Spleen (tissue), 11 donors: Measurements from ENCODE around the gene GGT6. TPM values are rescaled to one million over a fixed set of nuclear protein-coding genes. Genes with fewer than 3 reads are reported as not detected.

ENCODE experiments used
- DNase-seq: peaks from one replicate; pipeline ENCODE4 v3.0.0-alpha.2; 2020
- H3K27ac ChIP-seq, 8 donors: fragments of 200-600 bp; sonication (generic) in 7 of 8; 1 replicate in 4 of 8; 2 replicates in 4 of 8; pipeline versions ENCODE4 v1.5.0 to v1.8.0; 2016 to 2021; ENCODE audit warnings: inconsistent platforms in 4 of 8, mild to moderate bottlenecking in 4 of 8, moderate library complexity in 1 of 8
- H3K27me3 ChIP-seq, 7 donors: fragments of 200-600 bp; sonication (generic) in 6 of 7; replicated peaks in 1 of 7; 1 replicate in 4 of 7; 2 replicates in 3 of 7; pipeline versions ENCODE4 v1.5.0 to v1.8.0; 2016 to 2021; ENCODE audit warnings: inconsistent platforms in 3 of 7, mild to moderate bottlenecking in 1 of 7
- H3K36me3 ChIP-seq, 6 donors: fragments of 200-600 bp; sonication (generic) in 5 of 6; 1 replicate in 4 of 6; 2 replicates in 2 of 6; pipeline versions ENCODE4 v1.5.0 to v1.8.0; 2016 to 2021; ENCODE audit warnings: inconsistent platforms in 2 of 6
- H3K4me1 ChIP-seq, 6 donors: fragments of 200-600 bp; sonication (generic) in 5 of 6; 1 replicate in 3 of 6; 2 replicates in 3 of 6; pipeline versions ENCODE4 v1.5.0 to v1.8.0; 2016 to 2021; ENCODE audit warnings: inconsistent platforms in 3 of 6
- H3K4me3 ChIP-seq, 8 donors: fragments of 200-600 bp; sonication (generic) in 7 of 8; 1 replicate in 4 of 8; 2 replicates in 4 of 8; pipeline versions ENCODE4 v1.5.0 to v1.8.0; 2016 to 2021; ENCODE audit warnings: inconsistent platforms in 4 of 8, mild to moderate bottlenecking in 4 of 8, moderate library complexity in 2 of 8
- H3K9me3 ChIP-seq, 8 donors: fragments of 200-600 bp; sonication (generic) in 7 of 8; 1 replicate in 4 of 8; 2 replicates in 4 of 8; pipeline versions ENCODE4 v1.5.0 to v1.8.0; 2016 to 2021; ENCODE audit warnings: inconsistent platforms in 4 of 8
- POLR2A ChIP-seq, 3 donors: fragments of 450-650 bp; IDR thresholded peaks; one replicate each; pipeline ENCODE4 v1.5.1; 2017; ENCODE audit warnings: antibody characterized with exemption in 3 of 3, mild to moderate bottlenecking in 1 of 3
- POLR2AphosphoS5 ChIP-seq, 3 donors: sonication (generic); formaldehyde crosslinking; IDR thresholded peaks; one replicate each; pipeline ENCODE4 v1.5.1; 2017; ENCODE audit warnings: antibody characterized with exemption in 3 of 3
- WGBS, 5 donors: extraction: QIAGEN DNeasy Blood & Tissue Kit in 3 of 5; methylation state at CpG; one replicate each; pipeline versions ENCODE4 v1.1.5 to v1.1.7; 2013 to 2018; 5-methylcytosine and 5-hydroxymethylcytosine counted together
- intact Hi-C: fragments of 100-400 bp; cut with DNase I; formaldehyde crosslinking; loops from one replicate; pipeline ENCODE4 v1.15.0; 2023; ENCODE audit warnings: low total_unique reads
- polyA plus RNA-seq, 3 donors: library from polyadenylated mRNA; stranded (reverse); fragments of 200-250 nt; gene quantifications; one replicate each; pipeline ENCODE4 v1.2.1, GENCODE V29; 2013
- total RNA-seq, 7 donors: library from RNA; depleted of rRNA in 3 of 7; stranded (reverse); fragments of >200 nt in 3 of 7; fragmentation: NEBNext Ultra II Directional in 4 of 7; extraction: Animal tissue kit (Norgen Biotek cat#: 25700) in 4 of 7; gene quantifications; one replicate each; pipeline versions ENCODE4 v1.1.0 to v1.2.1, GENCODE V29; 2016 to 2021
- TF ChIP-seq, protein P1 (sequence below), 11 experiments: fragments of 200-600 bp in 7 of 11; fragments of 450-650 bp in 4 of 11; sonication (generic) in 4 of 11; IDR thresholded peaks in 8 of 11; conservative IDR thresholded peaks in 3 of 11; 1 replicate in 7 of 11; 2 replicates in 4 of 11; pipeline versions ENCODE4 v1.4.0 to v1.8.0; 2016 to 2021; ENCODE audit warnings: antibody characterized with exemption in 11 of 11, inconsistent platforms in 4 of 11, mild to moderate bottlenecking in 1 of 11
- donor health status: healthy with polysubstance abuse.
- donor health status: DM: no; HTN: no; CAD: no; lungs with moderate emphysema.
- donor health status: DM: no; HTN: no; CAD: no.
- donor health status: Bipolar disorder and iron deficiency.
- donor health status: healthy.
- donor health status: DM: no; HTN: no; CAD: no.
- donor health status: DM: yes; HTN: yes; CAD: no.

Gene GGT6
- total and polyA plus RNA-seq, 10 donors = 0.03 to 0.42 TPM; not detected in 8

DNA sequence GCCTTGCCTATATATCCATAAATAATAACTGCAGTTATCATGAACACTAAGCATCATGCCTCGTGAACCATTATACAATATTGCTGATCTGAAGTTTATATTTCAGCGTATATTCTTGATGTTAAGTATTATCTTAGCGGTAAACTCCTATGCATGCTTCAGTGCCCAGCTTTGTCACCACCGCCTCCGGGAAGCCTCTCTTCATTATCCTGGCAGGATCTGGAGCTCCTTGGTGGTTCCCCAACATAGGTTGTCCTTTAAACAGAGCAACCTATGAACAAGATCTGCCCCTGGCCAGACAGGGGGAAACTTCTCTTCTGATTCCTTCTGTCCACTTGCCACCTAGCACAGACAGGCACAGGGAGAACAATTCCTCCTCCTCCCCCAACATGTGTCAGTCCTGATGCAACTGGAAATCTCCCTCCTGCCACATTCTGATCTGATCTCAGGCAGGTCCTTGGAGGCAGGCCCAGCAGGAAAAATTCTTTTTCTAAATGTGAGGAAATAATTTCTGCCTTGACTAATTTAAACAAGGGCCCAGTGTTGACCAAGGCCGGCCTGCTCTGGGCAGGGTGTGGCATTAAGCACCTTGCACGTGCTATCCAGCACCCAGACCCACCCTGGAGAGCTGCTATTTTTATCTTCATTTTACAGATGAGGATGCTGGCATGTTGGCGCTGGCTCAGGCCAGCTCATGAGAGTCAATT, 39.3 kb downstream of the GGT6 start:
- Histone ChIP-seq H3K4me3 (no peak overlapping the region), H3K36me3 (peaks cover 0 to 18% (median 0%) of the 10 kb centered on the region in 6 donors), H3K4me1 (peaks cover 8 to 54% (median 30%) of the 10 kb centered on the region in 6 donors), H3K27ac (peak overlapping the region in 7 of 8 donors; percentile 72 to 91 (median 82)), H3K27me3 (no peaks in the 10 kb centered on the region), H3K9me3 (no peaks in the 10 kb centered on the region)
- 86 to 93% (median 90%) methylated on average over 8 of the region's 8 CpGs for WGBS, 5 donors
- DNase-seq = no peak
- intact Hi-C loops = no loop called here
- TF ChIP-seq, protein P1, sequence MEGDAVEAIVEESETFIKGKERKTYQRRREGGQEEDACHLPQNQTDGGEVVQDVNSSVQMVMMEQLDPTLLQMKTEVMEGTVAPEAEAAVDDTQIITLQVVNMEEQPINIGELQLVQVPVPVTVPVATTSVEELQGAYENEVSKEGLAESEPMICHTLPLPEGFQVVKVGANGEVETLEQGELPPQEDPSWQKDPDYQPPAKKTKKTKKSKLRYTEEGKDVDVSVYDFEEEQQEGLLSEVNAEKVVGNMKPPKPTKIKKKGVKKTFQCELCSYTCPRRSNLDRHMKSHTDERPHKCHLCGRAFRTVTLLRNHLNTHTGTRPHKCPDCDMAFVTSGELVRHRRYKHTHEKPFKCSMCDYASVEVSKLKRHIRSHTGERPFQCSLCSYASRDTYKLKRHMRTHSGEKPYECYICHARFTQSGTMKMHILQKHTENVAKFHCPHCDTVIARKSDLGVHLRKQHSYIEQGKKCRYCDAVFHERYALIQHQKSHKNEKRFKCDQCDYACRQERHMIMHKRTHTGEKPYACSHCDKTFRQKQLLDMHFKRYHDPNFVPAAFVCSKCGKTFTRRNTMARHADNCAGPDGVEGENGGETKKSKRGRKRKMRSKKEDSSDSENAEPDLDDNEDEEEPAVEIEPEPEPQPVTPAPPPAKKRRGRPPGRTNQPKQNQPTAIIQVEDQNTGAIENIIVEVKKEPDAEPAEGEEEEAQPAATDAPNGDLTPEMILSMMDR (IDR thresholded peaks at IDR 0.05 in 8 of 11, conservative IDR thresholded peaks at IDR 0.05 in 3 of 11) = no peak
- TF ChIP-seq POLR2AphosphoS5 (IDR thresholded peaks at IDR 0.05) (peak in 1 of 3 donors; percentile 15), POLR2A (IDR thresholded peaks at IDR 0.05) (no peak)

DNA sequence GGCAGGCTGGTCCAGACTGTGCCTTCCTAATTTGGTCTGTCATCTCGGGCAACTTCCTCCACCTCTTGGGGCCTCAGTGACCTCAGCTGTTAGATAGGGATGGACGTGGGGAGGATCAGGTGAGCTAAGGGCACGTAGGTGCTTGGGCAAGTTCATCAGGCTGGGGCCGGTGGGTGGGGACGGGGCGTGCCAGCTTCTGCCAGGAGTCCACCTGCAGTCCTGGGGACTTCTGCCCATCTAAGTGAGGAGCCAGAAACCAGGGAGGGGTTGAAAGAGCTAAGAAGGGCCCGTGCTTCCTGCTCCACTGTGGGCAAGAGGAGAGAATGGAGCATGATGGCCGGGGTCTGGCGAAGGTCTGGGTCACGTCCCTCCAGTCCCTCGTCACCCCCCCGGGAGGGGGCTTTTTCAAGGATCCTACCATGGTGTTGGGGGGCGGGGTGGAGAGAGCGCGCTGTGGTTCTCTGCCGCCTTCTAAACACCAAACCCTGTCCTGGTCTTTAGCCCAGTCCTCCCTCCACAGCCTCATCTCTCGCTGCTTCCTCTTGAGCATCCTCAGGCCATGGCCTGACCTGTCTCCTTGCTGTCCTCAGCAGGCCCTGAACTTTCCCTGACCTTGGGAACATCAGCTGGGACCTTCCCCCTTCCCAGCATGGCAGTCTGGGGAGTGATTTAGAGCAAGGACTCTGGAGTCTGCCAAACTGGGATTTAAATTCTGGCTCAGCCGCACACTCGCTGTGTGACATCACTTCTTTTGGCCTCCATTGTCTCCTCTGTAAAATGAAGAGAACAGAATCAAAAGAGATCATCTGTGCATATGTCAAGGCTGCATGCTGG, 40.1 kb downstream of the GGT6 start:
- no peaks in the 10 kb centered on the region for H3K27me3 ChIP-seq
- TF ChIP-seq POLR2A (IDR thresholded peaks at IDR 0.05) (no peak), POLR2AphosphoS5 (IDR thresholded peaks at IDR 0.05) (no peak)
- TF ChIP-seq, protein P1 (IDR thresholded peaks at IDR 0.05 in 8 of 11, conservative IDR thresholded peaks at IDR 0.05 in 3 of 11) = no peak
- intact Hi-C loops = no loop called here
- H3K4me1 ChIP-seq = peaks cover 8 to 58% (median 30%) of the 10 kb centered on the region in 6 donors
- peak overlapping the region in 7 of 8 donors; percentile 72 to 91 (median 82) for H3K27ac ChIP-seq
- WGBS, 5 donors = 78 to 85% (median 82%) methylated on average over 19 of the region's 19 CpGs
- H3K36me3 ChIP-seq = peaks cover 0 to 14% (median 0%) of the 10 kb centered on the region in 6 donors
- H3K9me3 ChIP-seq = no peaks in the 10 kb centered on the region
- H3K4me3 ChIP-seq = no peak overlapping the region
- no peak for DNase-seq

DNA sequence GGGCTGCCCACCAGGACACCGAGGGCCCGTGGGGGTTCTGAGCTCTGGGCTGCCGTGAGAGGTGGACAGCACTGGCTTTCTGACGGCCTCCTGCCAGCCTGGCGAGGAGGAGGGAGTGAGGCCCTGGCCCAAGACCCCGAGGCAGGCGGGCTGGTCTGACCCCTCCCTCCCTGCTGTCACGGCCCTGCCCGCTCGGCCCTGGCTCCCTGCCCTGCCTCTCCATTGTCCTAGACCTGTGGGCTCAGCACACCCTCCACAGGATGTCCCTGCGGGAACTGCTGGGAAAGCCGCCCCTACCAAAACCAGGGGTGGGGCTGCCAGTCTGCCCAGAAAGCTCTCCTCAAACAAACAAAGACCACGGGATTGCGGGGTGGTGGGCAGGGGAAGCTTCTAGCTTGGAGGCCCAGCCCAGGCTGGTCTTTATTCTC, 41.0 kb downstream of the GGT6 start:
- 59 to 78% (median 69%) methylated on average over 3 to 14 of the region's 14 CpGs for WGBS, 5 donors
- peak; percentile 89 for DNase-seq
- H3K9me3 ChIP-seq = no peaks in the 10 kb centered on the region
- intact Hi-C loops = no loop called here
- H3K4me1 ChIP-seq = peaks cover 8 to 58% (median 30%) of the 10 kb centered on the region in 6 donors
- peak overlapping the region; percentile 55 to 91 (median 82) for H3K27ac ChIP-seq
- H3K27me3 ChIP-seq = no peaks in the 10 kb centered on the region
- H3K4me3 ChIP-seq = no peak overlapping the region
- H3K36me3 ChIP-seq = peaks cover 0 to 8% (median 0%) of the 10 kb centered on the region in 6 donors
- TF ChIP-seq POLR2A (IDR thresholded peaks at IDR 0.05) (no peak), POLR2AphosphoS5 (IDR thresholded peaks at IDR 0.05) (peak; percentile 10 to 79 (median 71))
- TF ChIP-seq, protein P1 (IDR thresholded peaks at IDR 0.05 in 8 of 11, conservative IDR thresholded peaks at IDR 0.05 in 3 of 11) = no peak
